Measurements from ENCODE around the gene ANXA4. TPM values are rescaled to one million over a fixed set of nuclear protein-coding genes. Genes with fewer than 3 reads are reported as not detected.
"Not testable (repeated sequence)": the region's sequence is repeated elsewhere in the genome, so short reads cannot be mapped to it uniquely, and the experiment has no call there.

Gene ANXA4
- polyA plus RNA-seq, 1 of the 3 experiments (the other 2 are of a cell fraction): 137 TPM

GRCh38 chr2:69735686-69736085 lies 6.2 kb upstream of the ANXA4 start:
- no peaks in the 10 kb centered on the region for H3K9me3 ChIP-seq
- no peaks in the 10 kb centered on the region for H3F3A ChIP-seq (replicated peaks; ENCODE audit: insufficient read depth)
- no peak overlapping the region for H3K9ac ChIP-seq
- peaks cover 0 to under 1% of the 10 kb centered on the region in 2 experiments; a peak in 1 of 4 replicates for H3K4me1 ChIP-seq (ENCODE audit: control insufficient read depth in 1 of 2, insufficient read depth in 2 of 2, low read depth in 1 of 2, low read length in 1 of 2)
- H2AFZ ChIP-seq (ENCODE audit: low read depth): no peak overlapping the region
- no peaks in the 10 kb centered on the region for H4K20me1 ChIP-seq (ENCODE audit: insufficient read depth)
- TF ChIP-seq RXRA (IDR thresholded peaks at IDR 0.05; ENCODE audit: borderline replicate concordance, low read depth): no peak
- TF ChIP-seq REST (IDR thresholded peaks at IDR 0.05; ENCODE audit: low read depth, low read length): no peak
- TF ChIP-seq ZBTB33 (IDR thresholded peaks at IDR 0.05; ENCODE audit: borderline replicate concordance, low read depth): no peak
- no peak for TF ChIP-seq EP300 (IDR thresholded peaks at IDR 0.05; ENCODE audit: borderline replicate concordance in 1 of 2, low read depth in 1 of 2, low read length in 1 of 2)
- TF ChIP-seq RFX5 (IDR thresholded peaks at IDR 0.05; ENCODE audit: low read length): no peak
- no peak for TF ChIP-seq JUND (IDR thresholded peaks at IDR 0.05)
- no peak for TF ChIP-seq MEF2A (IDR thresholded peaks at IDR 0.05; ENCODE audit: borderline replicate concordance, low read depth)
- TF ChIP-seq NRF1 (IDR thresholded peaks at IDR 0.05; ENCODE audit: low read depth, low read length): no peak
- no peak for TF ChIP-seq NFIC (IDR thresholded peaks at IDR 0.05; ENCODE audit: borderline replicate concordance)
- TF ChIP-seq EZH2phosphoT487 (IDR thresholded peaks at IDR 0.05; ENCODE audit: borderline replicate concordance, low read depth): no peak
- no peaks in the 10 kb centered on the region for H3K36me3 ChIP-seq (replicated peaks in 1 of 2; ENCODE audit: control insufficient read depth in 1 of 2, insufficient read depth in 2 of 2, low read length in 1 of 2)
- no peak overlapping the region for H3K27ac ChIP-seq (ENCODE audit: low read depth in 2 of 2, low read length in 1 of 2)
- no peaks in the 10 kb centered on the region for H3K79me2 ChIP-seq (ENCODE audit: insufficient read depth)
- no peaks in the 10 kb centered on the region for H3K27me3 ChIP-seq (ENCODE audit: insufficient read depth)
- CTCF ChIA-PET: interaction anchor here (0.9 to 2.2 kb wide), 5 partner anchors 9 to 29 kb away, joined by 3 to 19 read pairs (median 3); no protein-coding TSS in a partner anchor
- WGBS (ENCODE audit: low lambda C conversion rate): 95% methylated on average over 3 of the region's 3 CpGs
- no peak for DNase-seq
- POLR2A ChIA-PET: no interaction called here
- H3K9me2 ChIP-seq: no peaks in the 10 kb centered on the region
- no peak overlapping the region for H3K4me3 ChIP-seq (ENCODE audit: low read depth in 2 of 2, low read length in 1 of 2)
- no peak overlapping the region for H3K4me2 ChIP-seq

GRCh38 chr2:69738149-69738548 lies 3.8 kb upstream of the ANXA4 start:
- H3K27me3 ChIP-seq (ENCODE audit: insufficient read depth); H4K20me1 ChIP-seq (ENCODE audit: insufficient read depth); H3K4me1 ChIP-seq (ENCODE audit: control insufficient read depth in 1 of 2, insufficient read depth in 2 of 2, low read depth in 1 of 2, low read length in 1 of 2); H3K27ac ChIP-seq (ENCODE audit: low read depth in 2 of 2, low read length in 1 of 2); DNase-seq; H3K9me2 ChIP-seq; H3K9ac ChIP-seq; POLR2A ChIA-PET; H3K4me2 ChIP-seq; H3K9me3 ChIP-seq; H3K4me3 ChIP-seq (ENCODE audit: low read depth in 2 of 2, low read length in 1 of 2); H3F3A ChIP-seq (replicated peaks; ENCODE audit: insufficient read depth); H2AFZ ChIP-seq (ENCODE audit: low read depth); H3K36me3 ChIP-seq (replicated peaks in 1 of 2; ENCODE audit: control insufficient read depth in 1 of 2, insufficient read depth in 2 of 2, low read length in 1 of 2): not testable (repeated sequence)
- peaks cover 11% of the 10 kb centered on the region; the same call in 1 of the 2 replicates for H3K79me2 ChIP-seq (ENCODE audit: insufficient read depth)
- CTCF ChIA-PET: interaction anchor here (1.5 to 1.6 kb wide), 2 partner anchors 13 to 78 kb away, joined by 5 to 11 read pairs; no protein-coding TSS in a partner anchor
- WGBS (ENCODE audit: low lambda C conversion rate): 100% methylated on average over 3 of the region's 3 CpGs

Measured in SK-N-SH (cell line).